HG03159 (cell line): Measurements from ENCODE around the gene TMOD2.

Experiments used
- ATAC-seq: cut with Tn5 transposase; IDR thresholded peaks from one replicate; pipeline ENCODE4 v1.9.1; 2021; ENCODE audit warnings: mild to moderate bottlenecking, moderate library complexity; ENCODE audit not compliant: unreplicated experiment

The TMOD2 gene

DNA sequence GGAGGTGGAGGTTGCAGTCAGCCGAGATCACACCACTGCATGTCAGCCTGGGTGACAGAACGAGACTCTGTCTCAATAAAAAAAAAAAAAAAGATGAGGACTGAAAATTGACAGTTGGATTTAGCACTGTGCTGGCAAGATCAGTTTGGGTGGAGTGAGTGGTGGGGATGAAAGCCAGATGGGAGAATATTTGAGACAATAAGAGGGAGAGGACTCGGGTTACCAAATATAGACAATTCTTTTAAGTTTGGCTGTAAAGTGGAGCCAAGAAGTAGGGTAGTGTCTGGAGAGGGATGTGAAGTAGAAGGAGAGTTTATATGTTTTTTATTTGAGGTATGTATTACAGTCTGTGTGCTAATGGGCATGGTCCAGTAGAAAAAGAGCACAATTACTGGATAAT lies 98.5 kb downstream of the TMOD2 start:
- no peak for ATAC-seq

DNA sequence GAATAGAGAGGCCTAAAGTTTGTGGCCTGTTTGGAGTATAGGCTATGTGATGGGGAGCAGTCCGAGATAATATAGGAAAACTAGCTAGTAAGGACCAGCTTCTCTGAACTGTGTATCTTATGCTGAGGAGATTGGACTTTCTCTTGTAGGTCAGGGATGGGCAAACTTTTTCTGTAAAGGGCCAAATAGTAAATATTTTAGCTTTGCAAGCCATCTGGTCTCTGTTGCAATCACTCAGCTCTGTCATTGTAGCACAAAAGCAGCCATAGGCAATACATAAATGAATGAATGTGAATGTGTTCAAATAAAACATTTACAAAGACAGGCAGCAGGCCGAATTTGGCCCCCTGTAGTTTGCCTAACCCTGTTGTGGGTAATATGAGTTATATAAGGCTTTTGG lies 102.6 kb downstream of the TMOD2 start:
- ATAC-seq = no peak

DNA sequence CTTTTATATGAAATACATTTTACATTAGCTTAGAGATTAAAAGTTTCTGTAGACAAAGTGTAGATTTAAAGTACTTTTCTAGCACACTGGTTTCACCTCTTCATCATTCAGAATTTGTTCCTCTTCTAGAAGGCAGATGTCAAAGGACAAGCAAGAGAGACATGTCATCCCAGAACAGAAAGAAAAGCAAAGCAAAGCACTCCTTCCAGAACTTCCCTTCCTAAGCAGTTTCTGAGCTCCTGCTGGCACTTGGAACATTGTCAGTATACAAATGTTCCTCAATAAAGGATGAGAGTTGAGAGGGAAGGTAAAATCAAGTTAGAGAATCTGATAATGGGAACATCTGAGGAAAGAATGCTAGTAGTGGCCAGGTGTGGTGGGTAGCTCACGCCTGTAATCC lies 104.2 kb downstream of the TMOD2 start:
- no peak for ATAC-seq

DNA sequence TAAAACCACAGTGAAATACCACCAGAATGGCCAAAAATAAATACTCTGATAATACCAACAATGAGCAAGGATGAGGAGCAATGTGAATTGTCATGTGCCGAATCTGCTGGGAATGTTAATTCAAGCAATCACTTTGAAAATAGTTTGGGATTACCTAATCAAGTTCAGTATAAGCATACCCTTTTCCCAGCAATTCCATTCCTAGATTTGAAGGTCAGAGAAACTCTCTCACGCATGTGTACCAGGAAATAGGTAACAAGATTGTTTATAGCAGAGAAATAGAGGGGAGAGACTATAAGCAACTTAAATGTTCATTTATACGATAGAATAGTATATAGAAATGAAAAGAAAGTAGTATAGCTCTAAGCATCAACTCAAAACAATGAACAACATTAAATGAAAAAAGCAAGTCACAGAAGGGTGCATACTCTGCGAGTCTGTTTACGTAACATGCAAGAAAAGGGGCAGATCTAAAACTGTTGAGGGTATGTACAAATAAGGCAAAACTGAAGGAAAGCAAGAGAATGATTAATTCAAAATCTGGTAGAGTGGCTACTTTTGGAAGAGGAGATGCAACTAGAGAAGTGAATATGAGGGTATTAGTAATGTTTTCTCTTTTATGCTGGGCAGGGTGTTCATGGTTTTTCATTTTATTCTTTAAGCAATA lies 105.5 kb downstream of the TMOD2 start:
- no peak for ATAC-seq

DNA sequence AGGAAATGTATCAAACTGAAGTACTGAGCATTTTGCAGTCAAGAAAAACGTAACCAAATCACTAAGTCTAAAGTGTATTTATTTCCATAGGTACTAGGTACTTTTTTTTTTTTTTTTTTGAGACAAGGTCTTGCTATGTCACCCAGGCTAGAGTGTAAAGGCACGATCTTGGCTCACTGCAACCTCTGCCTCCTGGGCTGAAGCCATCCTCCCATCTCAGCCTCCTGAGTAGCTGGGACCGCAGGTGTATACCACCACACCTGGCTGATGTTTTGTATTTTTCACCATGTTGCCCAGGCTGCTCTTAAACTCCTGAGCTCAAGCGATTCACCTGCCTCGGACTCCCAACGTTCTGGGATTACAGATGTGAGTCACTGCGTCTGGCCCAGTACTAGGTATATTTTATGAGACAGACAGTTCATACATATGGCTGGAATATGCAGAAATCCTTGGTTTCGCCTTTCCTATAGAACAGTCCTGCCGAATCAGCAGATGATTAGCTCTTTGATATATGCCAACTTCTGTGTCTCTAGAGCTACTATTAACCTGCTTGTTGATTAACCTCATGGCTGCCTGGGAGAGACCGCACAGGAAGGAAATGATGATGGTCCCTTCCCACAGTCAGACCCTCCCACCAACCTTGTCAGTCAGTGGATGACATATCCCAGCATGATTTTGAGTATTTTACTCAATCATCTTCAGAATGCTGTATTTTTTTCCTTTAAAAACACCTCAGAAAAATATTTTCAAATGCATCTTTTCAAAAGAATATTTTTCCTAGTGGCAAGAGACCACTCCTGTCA lies 110.4 kb downstream of the TMOD2 start:
- no peak for ATAC-seq

DNA sequence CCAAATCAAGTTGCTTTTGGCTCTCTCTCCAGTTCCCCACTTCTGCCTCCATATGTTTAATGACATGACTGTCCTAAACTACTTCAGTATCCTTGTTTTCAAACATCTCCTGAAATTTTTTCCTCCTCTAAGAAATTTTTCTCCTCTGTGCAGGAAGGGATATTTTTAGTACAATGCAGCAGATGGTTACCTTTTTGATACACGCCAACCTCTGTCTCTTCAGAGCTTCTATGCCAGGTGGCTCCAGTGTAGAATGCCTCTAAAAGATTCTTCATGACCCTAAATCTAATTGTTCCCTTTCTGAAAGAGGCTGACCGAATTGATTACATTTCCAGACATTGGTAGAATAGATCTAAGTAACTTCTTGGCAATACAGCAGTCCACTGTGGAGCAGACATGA lies 111.7 kb downstream of the TMOD2 start:
- ATAC-seq = no peak

DNA sequence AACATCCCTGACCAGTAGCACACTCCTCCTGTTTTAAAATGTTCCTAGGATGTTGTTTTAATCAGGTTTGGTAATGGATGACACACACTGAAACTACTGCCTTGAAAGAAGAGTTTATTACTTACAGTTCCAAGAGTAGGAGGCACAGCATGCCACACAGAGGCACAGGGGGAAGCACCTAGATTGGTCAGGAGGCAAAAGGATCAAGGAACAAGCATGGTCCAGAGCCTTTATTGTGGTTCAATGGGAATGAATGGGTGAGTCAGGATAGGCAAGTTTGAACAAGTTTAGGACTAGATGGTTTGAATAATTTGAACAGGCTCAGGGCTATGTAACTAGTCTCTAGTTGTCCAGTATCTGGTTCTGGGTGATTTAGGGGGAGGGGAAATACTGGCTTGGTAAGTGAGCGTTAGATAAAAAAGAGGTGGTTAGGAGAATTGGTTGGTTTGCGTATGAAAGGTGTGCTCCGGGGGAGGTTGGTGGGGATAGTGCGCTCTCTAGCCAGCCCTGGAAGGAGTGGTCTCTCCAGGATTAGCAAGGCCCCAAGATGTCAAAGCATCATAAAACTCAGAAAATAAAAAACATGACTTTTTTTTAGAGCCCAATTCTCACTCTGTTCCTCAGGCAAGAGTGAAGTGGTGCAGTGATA lies 113.1 kb downstream of the TMOD2 start:
- ATAC-seq = no peak

DNA sequence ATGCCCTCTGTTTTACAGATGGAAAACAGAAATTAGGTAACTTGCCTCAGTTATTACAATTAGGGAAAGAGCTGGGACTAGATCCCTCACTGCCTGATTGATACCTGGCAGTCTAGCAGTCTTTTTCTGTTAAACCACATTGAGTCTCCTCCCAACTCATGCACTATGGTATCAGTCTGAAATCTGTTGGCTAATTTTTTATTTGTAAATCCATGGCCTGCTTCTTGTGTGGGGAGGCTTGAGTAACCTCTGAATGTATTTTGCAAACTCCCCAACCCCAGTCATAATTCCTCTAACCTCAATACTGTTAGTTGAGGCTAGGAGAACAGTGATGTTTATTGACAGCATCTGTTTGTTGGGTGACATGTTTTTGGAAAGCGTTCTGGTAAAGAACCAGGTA lies 113.9 kb downstream of the TMOD2 start:
- ATAC-seq = no peak
